Stimulated activated CD8-positive, alpha-beta memory T cell treated with anti-CD3 and anti-CD28 coated beads, Interleukin-2, amount 100 ng/mL, for 48 hours (primary cell): ENCODE results near the gene CHGA.

Source experiments
- DNase-seq, 2 donors: peaks; one replicate each; pipeline ENCODE4 v3.0.0-alpha.2; 2020; ENCODE audit warnings: low read depth in 2 of 2

The CHGA gene

DNA sequence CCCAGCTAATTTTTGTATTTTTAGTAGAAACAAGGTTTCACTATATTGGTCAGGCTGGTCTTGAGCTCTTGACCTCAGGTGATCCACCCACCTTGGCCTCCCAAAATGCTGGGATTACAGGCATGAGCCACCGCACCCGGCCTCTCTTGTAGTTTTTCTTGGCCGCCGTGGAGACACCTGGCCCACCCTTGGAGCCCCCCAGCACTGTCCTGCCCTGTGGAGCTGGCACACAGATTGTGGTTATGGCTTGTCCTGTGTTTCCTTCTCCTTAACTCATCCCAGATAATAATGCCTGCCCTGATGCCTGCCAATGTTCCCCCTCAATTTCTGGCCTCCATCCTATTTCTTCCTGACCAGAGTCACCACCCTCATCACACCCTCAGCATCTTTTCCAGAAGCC is 57.9 kb downstream of the CHGA start:
- no peak for DNase-seq

- DNase-seq = no peak
These were observed 58.8 kb downstream of the CHGA start for GRCh38 chr14:92981726-92982125.

DNA sequence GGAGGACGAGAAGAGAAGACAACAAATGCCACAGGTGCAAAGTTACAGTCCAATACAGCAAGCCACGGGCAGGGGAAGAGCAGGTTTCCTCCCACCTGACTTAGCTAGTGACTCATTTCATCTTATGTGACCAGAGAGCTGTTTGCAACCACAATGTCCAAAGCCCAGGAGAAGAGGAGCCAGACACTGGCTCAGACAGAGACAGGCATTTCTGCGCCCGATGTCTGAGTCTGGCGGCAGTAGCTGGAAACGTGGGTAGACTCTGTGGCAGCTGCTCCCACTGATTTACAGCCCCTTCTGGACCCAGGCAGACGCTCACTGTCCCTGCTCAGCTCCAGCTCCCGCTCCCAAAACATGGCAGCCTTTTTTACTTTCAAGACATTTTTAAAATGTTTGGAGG is 60.0 kb downstream of the CHGA start:
- DNase-seq = no peak

DNA sequence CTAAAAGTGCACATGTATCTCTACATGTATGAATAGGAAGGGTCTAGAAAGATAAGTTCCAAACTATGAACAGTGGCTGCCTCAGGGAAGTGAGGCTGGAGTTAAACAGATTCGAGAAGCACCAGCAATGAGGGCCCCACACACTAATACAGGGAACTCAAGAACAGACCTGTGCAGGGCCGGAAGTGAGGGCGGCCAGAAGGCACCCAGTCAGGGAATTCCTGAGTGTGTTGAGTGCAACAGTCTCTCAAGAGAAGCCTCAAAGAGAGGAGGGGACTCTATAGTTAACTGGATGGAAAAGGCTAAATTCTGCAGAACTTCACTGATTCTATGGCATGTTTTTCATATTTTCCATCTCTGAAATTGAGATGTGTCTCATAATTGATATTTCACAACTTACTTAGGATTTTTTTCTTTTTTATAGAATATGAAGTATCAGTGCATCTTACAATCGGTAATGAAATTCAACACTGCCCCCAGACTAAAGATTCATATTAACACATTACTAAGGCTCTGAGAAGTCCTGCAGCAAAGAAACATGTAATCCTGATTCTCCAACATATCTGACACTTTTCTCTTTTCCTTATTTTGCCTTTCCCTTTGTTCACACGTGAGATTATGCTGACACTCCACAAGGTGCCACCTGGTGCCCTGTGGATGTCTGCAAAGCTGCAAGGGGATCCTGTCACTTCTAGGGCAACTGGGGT is 61.3 kb downstream of the CHGA start:
- no peak for DNase-seq
